K562 (cell line): Measurements from ENCODE around the gene PPM1G. TPM values are rescaled to one million over a fixed set of nuclear protein-coding genes. Genes with fewer than 3 reads are reported as not detected.

Source experiments
- ARHGAP35 ChIP-seq: fragments of 450-650 bp; IDR thresholded peaks from 2 replicates; pipeline ENCODE4 v1.6.1; 2018; ENCODE audit not compliant: partially characterized antibody
- BCOR ChIP-seq: fragments of 450-650 bp; IDR thresholded peaks from 2 replicates; pipeline ENCODE4 v1.6.1; 2016
- BRF1 ChIP-seq: IDR thresholded peaks from 3 replicates; pipeline ENCODE4 v1.6.1; 2011; ENCODE audit warnings: borderline replicate concordance, mild to moderate bottlenecking; ENCODE audit not compliant: insufficient read length; ENCODE audit errors: extremely low read depth
- ZNF57 ChIP-seq: fragments of 450-650 bp; formaldehyde crosslinking; IDR thresholded peaks from 2 replicates; pipeline ENCODE4 v1.4.0; 2020; ENCODE audit warnings: mild to moderate bottlenecking, moderate library complexity
- ZNF766 ChIP-seq: fragments of 200-800 bp; sonication (Bioruptor generic); conservative IDR thresholded peaks from 2 replicates; pipeline ENCODE4 v1.6.1; 2016; ENCODE audit warnings: missing genetic modification characterization, missing compliant biosample characterization
- polyA plus RNA-seq, 8 experiments: library from polyadenylated mRNA; depleted of rRNA in 4 of 8; stranded (reverse) in 5 of 8; unstranded in 3 of 8; fragments of >200 nt; fragmentation: Nextera tagmentation in 2 of 8; fragmentation: Illumina TruSeq in 1 of 8; extraction: Ambion mirVana in 2 of 8; extraction: Trizol in 1 of 8; gene quantifications; 2 replicates each; pipeline versions ENCODE4 v1.2.1 to v1.2.3, GENCODE V29; 2011 to 2014; ENCODE audit warnings: inconsistent platforms in 1 of 8, missing spikeins in 1 of 8
- total RNA-seq, 7 experiments: library from RNA; depleted of rRNA in 6 of 7; stranded (reverse); fragments of >200 nt in 6 of 7; fragmentation: Illumina TruSeq in 2 of 7; extraction: Trizol in 2 of 7; gene quantifications; 2 replicates each; pipeline versions ENCODE4 v1.2.1 to v1.2.3, GENCODE V29; 2011 to 2021; ENCODE audit warnings: low replicate concordance in 1 of 7
- TF ChIP-seq, protein P1 (sequence below), 2 experiments: fragments of 450-650 bp; formaldehyde crosslinking in 1 of 2; IDR thresholded peaks; 2 replicates each; pipeline versions ENCODE4 v1.4.0 to v1.6.1; 2014 to 2020; ENCODE audit warnings: mild to moderate bottlenecking in 2 of 2, borderline replicate concordance in 1 of 2, low read depth in 1 of 2
- TF ChIP-seq, protein P2 (sequence below): fragments of 200-600 bp; sonication (generic); IDR thresholded peaks from one replicate; pipeline ENCODE4 v1.6.1; 2012; ENCODE audit warnings: mild to moderate bottlenecking, low read depth, low read length, inconsistent platforms

The PPM1G gene
- total and polyA plus RNA-seq, 9 of the 15 experiments (the other 6 are each of a cell fraction or from before 2014, with no cell fraction given): 61.7 to 230 (median 153) TPM

DNA sequence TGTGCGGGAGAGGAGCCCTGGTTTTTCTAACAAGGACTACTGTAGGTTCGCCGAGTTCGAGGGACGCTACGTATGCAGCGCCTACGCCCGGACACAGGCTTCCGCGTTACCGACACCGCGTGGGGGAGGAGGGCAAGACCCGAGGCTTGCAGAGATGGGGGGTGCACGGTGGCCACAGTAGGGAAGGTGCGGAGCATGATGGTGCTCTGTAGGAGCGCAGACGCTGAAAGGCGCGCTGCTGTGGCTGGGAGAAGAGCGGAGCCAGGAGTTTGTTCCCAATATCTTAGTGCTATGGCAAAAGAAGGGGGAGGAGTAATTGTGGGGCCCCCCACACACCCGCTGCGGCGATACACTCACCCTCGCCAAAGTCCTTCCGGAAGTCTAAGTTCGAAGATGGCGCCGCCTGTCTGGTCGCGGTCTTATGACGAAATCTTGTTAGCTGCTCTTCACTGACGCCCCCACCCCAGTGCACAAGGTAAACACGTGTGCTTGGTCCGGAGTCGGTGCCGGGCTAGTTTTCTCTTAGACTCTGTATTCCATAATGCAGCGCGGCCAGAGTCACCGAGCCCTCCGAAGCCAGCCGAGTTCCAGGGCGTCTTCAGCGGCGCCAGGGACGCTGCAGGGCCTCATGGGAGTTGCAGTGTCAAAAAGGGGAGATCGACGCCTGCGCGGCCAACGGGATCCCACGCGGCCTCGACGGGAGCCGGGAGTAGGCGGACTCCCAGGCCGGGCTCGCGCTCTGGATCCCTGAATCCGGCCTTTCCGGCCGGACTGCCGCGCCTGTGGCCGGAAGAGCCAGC is 52.8 kb downstream of the PPM1G start, which contains the start of gene GTF3C2 (continued):
- TF ChIP-seq, protein P1, sequence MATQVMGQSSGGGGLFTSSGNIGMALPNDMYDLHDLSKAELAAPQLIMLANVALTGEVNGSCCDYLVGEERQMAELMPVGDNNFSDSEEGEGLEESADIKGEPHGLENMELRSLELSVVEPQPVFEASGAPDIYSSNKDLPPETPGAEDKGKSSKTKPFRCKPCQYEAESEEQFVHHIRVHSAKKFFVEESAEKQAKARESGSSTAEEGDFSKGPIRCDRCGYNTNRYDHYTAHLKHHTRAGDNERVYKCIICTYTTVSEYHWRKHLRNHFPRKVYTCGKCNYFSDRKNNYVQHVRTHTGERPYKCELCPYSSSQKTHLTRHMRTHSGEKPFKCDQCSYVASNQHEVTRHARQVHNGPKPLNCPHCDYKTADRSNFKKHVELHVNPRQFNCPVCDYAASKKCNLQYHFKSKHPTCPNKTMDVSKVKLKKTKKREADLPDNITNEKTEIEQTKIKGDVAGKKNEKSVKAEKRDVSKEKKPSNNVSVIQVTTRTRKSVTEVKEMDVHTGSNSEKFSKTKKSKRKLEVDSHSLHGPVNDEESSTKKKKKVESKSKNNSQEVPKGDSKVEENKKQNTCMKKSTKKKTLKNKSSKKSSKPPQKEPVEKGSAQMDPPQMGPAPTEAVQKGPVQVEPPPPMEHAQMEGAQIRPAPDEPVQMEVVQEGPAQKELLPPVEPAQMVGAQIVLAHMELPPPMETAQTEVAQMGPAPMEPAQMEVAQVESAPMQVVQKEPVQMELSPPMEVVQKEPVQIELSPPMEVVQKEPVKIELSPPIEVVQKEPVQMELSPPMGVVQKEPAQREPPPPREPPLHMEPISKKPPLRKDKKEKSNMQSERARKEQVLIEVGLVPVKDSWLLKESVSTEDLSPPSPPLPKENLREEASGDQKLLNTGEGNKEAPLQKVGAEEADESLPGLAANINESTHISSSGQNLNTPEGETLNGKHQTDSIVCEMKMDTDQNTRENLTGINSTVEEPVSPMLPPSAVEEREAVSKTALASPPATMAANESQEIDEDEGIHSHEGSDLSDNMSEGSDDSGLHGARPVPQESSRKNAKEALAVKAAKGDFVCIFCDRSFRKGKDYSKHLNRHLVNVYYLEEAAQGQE (IDR thresholded peaks at IDR 0.05; ENCODE audit: borderline replicate concordance): no peak
- TF ChIP-seq, protein P1 (CRISPR knock-in tag; IDR thresholded peaks at IDR 0.05; ENCODE audit: low read depth): 0 out of 2 replicates have a peak, but pooled peaks have one; percentile 4
- TF ChIP-seq ZNF57 (CRISPR knock-in tag): no peak
- TF ChIP-seq BCOR: 0 out of 2 replicates have a peak, but pooled peaks have one; percentile 33
- no peak for TF ChIP-seq BRF1
- no peak for TF ChIP-seq ARHGAP35
- TF ChIP-seq, protein P2, sequence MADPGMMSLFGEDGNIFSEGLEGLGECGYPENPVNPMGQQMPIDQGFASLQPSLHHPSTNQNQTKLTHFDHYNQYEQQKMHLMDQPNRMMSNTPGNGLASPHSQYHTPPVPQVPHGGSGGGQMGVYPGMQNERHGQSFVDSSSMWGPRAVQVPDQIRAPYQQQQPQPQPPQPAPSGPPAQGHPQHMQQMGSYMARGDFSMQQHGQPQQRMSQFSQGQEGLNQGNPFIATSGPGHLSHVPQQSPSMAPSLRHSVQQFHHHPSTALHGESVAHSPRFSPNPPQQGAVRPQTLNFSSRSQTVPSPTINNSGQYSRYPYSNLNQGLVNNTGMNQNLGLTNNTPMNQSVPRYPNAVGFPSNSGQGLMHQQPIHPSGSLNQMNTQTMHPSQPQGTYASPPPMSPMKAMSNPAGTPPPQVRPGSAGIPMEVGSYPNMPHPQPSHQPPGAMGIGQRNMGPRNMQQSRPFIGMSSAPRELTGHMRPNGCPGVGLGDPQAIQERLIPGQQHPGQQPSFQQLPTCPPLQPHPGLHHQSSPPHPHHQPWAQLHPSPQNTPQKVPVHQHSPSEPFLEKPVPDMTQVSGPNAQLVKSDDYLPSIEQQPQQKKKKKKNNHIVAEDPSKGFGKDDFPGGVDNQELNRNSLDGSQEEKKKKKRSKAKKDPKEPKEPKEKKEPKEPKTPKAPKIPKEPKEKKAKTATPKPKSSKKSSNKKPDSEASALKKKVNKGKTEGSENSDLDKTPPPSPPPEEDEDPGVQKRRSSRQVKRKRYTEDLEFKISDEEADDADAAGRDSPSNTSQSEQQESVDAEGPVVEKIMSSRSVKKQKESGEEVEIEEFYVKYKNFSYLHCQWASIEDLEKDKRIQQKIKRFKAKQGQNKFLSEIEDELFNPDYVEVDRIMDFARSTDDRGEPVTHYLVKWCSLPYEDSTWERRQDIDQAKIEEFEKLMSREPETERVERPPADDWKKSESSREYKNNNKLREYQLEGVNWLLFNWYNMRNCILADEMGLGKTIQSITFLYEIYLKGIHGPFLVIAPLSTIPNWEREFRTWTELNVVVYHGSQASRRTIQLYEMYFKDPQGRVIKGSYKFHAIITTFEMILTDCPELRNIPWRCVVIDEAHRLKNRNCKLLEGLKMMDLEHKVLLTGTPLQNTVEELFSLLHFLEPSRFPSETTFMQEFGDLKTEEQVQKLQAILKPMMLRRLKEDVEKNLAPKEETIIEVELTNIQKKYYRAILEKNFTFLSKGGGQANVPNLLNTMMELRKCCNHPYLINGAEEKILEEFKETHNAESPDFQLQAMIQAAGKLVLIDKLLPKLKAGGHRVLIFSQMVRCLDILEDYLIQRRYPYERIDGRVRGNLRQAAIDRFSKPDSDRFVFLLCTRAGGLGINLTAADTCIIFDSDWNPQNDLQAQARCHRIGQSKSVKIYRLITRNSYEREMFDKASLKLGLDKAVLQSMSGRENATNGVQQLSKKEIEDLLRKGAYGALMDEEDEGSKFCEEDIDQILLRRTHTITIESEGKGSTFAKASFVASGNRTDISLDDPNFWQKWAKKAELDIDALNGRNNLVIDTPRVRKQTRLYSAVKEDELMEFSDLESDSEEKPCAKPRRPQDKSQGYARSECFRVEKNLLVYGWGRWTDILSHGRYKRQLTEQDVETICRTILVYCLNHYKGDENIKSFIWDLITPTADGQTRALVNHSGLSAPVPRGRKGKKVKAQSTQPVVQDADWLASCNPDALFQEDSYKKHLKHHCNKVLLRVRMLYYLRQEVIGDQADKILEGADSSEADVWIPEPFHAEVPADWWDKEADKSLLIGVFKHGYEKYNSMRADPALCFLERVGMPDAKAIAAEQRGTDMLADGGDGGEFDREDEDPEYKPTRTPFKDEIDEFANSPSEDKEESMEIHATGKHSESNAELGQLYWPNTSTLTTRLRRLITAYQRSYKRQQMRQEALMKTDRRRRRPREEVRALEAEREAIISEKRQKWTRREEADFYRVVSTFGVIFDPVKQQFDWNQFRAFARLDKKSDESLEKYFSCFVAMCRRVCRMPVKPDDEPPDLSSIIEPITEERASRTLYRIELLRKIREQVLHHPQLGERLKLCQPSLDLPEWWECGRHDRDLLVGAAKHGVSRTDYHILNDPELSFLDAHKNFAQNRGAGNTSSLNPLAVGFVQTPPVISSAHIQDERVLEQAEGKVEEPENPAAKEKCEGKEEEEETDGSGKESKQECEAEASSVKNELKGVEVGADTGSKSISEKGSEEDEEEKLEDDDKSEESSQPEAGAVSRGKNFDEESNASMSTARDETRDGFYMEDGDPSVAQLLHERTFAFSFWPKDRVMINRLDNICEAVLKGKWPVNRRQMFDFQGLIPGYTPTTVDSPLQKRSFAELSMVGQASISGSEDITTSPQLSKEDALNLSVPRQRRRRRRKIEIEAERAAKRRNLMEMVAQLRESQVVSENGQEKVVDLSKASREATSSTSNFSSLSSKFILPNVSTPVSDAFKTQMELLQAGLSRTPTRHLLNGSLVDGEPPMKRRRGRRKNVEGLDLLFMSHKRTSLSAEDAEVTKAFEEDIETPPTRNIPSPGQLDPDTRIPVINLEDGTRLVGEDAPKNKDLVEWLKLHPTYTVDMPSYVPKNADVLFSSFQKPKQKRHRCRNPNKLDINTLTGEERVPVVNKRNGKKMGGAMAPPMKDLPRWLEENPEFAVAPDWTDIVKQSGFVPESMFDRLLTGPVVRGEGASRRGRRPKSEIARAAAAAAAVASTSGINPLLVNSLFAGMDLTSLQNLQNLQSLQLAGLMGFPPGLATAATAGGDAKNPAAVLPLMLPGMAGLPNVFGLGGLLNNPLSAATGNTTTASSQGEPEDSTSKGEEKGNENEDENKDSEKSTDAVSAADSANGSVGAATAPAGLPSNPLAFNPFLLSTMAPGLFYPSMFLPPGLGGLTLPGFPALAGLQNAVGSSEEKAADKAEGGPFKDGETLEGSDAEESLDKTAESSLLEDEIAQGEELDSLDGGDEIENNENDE: no peak
- TF ChIP-seq ZNF766 (CRISPR knock-in tag): peak; percentile 82
